GM21381 (cell line): Measurements from ENCODE around the gene DNAJA3.
"Not testable (repeated sequence)": the region's sequence is repeated elsewhere in the genome, so short reads cannot be mapped to it uniquely, and the experiment has no call there.

Source experiments
- ATAC-seq: cut with Tn5 transposase; IDR thresholded peaks from one replicate; pipeline ENCODE4 v1.9.1; 2021; ENCODE audit warnings: mild to moderate bottlenecking, moderate library complexity; ENCODE audit not compliant: unreplicated experiment

Gene DNAJA3

DNA sequence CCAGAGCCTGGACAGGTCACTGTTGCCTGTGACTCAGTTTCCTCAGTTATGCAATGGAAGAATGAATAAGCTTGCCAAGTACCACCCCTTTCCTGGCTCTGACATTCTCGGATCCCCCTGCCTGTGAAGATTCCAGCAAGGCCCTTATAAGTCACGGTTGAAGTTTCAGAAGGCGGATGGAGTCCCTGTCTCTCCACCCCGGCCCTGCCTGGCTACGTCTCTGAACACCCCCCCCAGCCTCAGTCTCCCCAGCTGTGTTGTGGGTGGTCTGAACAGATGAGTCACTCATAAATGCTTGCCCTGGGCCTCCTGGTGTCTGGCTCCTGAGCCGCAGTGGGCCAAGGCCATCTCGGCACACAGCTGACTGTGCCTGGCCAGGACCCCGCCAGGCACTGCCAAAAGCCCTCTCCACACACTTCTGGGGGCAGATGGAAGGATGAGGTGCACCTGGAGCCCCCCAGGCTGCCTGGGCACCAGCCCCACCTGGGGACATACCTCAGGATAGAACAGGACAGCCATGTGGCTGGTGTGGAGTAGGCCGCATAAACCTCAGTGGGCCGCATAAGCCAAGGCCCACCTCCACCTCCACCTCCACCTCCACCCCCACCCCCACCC is 38.6 kb upstream of the DNAJA3 start:
- no peak for ATAC-seq

DNA sequence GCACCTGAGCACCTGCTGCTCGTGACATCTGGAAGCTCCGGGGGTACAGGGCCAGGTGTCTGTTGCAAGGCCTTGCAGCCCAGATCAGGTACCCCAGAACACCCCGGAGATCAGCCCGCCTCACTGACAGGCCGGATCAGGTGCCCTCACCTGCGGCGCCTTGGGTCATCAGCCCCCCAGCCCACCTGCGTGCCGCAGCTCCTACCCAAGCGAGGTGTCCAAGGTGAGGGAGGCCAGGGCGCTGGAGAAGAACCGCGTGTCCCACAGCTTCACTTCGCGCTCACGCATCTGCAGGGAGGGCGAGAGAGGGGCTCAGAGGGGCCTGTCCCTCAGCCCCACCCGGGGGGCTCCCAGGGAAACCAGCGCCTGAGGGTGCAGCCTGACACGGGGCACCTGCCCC is 37.9 kb upstream of the DNAJA3 start:
- no peak for ATAC-seq

DNA sequence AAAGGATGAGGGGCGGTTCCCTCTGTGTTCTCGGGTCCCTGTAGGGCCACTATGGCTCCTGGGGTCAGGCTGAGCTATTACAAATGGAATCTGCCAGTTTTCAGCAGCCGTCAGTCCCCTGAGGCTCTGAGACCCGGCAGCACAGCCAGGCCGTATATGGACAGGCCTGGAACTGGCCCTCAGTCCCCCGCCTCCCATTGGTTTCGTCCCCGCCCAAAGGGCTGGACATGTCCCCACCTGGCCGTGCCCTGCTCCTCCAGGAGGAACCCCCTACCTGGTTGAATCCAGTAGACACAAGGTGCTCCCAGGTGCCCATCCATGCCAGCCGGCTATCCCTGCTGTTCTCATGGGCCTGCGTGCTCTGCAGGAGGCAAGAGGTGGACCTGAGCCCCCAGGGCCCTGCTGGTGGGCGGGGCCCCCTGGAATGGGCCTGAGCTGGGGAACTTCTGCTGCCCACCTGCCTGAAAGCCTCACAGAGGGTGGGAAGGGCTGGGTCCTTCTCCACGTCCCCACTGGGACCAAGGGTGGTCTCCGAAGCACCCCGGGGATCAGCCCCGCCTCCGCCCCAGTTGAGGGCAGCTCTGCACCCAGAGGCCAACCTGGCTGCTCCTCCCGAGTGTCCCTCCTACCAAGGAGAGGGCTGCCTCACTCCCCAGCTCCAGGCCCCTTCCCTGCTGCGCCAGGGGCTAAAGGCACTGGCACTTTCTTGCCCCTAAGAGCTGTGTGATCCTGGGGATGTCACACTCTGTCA is 37.2 kb upstream of the DNAJA3 start:
- no peak for ATAC-seq

DNA sequence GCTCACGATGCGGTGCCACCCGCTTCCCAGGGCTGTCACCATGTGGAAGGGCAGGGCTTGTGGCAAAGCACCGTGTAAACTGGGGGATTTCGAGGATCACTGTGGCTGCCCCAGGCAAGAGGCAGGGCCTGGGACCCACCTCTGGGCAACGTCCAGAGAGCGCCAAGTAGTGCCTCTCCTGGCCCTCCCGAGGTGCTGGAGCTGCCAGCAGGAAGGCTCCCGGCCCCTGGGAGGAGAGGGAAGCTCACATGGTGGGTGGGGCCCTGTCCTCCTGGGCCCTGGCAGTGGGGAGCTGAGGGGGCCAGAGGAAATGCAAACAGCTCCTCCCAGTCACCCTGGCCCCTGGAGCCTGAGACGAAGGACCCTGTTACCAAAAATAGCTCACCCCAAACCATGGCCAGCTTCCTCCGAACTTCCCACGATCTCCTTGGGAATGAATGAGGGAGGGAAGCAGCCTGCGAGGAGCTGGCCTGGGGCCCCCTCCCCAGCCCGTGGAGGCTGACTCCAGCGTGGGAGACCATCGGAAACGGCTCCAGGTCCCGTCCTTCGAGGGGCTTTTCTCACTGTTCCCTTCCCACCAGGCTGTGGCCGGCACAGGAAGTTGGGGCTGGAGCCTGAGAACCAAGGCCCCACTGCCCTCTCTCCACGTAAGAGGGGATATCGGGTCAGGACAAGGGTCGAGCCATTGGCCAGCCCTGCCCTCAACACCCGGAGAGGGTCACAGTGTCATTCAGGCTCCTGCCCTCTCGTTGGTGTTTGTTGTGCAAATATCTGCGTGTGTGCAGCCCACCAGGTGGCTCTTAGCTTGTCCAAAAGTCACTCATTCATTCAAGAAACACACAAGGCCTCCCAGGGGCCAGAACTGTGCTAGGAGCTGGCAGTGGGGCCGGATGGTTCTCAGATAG is 36.4 kb upstream of the DNAJA3 start:
- no peak for ATAC-seq

DNA sequence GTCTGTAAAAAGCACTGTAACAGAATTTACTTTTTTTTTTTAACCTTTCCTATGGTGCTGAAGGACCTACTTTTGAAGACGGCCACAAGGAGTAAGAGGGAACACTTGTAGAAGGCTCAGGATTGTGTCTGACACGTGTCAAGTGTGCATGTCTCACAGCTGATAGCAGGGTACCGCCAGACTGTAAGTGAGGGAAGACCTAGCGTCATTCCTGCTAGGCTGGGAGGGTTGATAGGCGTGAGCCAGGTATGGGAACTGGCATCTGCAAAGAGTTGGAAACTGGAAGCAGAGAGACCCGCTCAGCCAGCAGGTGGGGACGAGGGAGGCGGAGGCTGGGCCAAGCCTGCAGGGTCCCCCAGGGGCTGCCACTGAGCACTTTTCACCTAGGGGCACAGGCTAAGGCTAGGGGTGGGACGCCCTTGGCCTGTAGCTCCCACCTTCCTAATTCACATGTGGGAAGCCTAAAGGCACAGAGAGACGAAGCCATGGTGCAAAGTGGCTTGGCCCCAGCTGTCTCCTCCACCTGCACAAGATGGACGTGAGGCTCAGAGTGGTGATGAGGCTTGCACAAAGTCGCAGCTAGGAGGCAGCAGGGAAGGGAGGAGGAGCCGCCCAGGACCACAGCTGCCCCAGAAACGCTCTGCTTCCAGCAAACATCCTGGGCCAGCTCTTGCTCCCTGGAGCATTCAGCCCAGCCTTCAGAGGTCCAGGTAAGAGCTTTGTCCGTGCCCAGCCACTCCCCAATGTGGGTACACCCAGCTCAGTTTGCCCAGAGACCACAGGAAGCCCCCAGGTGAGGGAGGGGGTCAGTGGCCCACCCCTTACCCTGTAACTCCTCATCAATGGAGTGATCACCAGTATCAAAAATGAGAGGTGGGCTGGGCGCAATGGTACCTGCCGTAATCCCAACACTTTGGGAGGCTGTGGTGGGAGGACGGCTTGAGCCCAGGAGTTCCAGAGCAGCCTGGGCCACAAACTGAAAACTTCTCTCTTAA is 35.1 kb upstream of the DNAJA3 start:
- no peak for ATAC-seq

DNA sequence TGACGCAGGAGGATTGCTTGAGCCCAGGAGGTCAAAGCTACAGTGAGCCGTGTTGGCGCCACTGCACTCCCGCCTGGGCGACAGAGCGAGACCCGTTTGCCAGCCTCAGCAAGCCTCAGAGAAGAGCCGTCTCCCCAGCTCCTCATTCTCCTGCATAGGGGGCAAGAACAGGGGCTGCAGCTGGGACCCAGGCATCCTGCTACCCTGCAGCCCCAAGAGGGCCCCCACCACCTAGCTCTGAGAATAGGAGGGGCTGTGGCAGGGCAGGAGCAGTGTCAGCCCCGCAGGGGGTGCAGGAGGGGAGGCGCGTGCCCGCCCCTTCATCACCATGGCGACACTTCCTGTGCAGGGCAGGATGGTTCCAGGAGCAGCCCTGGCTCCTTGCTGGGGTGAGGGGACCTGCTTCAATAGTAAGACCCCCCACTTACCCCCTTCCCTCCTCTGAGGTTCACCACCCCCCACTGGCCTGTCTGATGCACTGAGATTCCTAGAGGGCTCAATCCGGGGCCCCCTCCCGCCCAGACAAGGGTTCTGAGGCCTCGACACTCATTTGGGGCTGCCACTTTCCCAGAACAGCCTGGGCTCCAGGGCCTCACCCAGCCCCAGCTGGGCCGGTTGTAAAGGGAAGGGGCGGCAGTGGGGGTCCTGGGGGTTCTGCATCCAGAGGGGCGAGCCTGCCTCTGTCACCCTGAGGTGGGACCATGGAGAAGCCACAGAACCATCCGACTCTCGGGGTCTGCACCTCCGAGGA is 33.9 kb upstream of the DNAJA3 start:
- ATAC-seq: no peak

DNA sequence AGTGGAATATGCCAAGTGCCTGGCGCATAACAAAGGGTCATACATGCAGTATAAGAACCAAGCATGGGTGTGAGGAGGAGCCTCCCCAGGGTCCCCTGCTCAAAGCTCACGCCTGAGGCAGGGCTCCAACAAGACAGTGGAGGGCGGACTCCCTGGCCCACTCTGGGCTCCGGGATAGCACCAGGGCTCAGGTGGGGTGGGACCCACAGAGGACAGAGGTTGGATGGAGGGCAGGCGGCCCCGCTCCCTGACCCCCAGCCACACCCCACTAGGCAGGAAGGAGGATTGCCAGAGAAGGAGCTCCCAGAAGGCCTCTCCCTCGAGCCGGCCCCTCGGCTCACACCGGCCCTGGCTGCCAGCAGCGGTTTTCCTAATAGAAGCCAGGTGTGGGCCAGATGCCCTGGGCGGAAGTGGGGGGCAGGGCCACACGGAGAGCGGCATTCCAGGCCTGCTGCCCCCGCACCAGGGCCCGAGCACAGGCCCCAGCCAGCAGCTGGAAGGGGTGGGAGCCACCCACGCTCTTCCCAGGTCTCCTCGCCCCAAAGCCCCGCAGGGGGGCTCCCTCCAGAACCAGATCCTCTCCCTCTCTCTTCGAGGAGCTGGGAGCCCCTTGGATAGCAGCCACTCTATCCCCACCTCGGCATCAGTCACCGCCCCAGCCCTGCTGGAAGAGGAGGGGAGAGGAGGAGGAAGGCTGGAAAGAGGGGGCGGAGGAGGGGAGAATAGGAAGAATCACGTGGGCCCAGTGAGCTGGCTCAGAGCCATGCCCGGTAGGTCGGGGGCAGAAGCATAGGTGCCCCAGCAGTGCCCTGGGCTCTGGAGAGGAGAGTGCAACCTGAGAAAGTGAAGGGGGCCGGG is 33.1 kb upstream of the DNAJA3 start:
- no peak for ATAC-seq

DNA sequence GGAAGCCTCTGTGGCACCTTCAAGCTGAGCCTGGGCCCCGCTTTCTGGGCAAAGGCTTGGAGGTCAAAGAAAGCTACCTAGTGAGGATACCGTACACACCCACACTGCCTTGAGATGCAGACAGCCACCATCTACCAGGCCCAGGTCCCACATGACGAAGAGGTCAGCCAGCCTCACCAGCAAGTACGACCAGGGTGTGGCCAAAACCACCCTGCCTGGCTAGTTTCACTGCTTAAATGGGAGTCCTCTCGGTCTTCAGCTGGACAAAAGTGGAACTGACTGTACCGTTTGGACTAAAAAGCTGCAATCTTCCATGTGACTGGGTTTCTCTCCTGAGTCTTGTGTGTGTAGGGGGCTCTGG is 32.4 kb upstream of the DNAJA3 start:
- no peak for ATAC-seq

DNA sequence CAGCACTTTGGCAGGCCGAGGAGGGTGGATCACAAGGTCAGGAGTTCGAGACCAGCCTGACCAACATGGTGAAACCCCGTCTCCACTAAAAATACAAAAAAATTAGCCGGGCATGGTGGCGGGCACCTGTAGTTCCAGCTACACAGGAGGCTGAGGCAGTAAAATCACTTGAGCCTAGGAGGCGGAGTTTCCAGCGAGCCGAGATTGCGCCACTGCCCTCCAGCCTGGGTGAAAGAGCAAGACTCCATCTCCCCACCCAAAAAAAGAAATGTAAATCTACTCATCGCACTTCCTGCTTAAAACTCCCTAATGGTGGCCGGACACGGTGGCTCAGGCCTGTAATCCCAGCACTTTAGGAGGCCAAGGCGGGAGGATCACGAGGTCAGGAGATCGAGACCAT is 31.8 kb upstream of the DNAJA3 start:
- not testable (repeated sequence) for ATAC-seq

DNA sequence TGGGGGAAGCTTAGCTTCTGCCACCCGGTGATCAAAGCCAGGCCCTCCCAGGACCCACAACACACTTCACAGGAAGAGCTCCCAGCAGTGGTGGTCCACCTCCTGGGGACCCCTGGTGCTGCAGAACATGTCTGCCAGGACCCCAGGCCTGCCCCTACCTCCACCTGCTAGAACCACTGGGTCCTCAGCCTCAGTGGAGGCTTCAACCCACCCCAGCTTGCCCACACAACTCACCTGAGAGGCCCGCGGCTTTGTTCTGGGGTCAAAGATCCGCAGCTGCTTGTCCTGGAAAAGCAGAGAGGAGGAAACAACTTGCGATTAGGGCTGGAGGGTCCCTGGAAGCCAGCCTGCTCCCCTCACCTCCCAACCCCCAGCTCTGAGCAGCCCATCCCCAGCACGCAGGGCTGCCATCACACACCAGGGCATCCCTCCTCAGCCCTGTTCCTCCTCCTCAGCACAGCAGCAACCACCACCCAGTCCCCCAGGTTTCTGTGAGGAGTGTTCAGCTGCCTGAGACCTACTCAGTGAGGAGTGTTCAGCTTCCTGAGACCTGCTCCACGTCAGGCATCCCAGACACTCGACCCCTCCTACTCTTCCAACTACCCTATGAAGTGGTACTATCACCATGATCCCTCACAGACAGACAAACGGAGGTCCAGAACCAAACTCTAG is 30.5 kb upstream of the DNAJA3 start:
- no peak for ATAC-seq

DNA sequence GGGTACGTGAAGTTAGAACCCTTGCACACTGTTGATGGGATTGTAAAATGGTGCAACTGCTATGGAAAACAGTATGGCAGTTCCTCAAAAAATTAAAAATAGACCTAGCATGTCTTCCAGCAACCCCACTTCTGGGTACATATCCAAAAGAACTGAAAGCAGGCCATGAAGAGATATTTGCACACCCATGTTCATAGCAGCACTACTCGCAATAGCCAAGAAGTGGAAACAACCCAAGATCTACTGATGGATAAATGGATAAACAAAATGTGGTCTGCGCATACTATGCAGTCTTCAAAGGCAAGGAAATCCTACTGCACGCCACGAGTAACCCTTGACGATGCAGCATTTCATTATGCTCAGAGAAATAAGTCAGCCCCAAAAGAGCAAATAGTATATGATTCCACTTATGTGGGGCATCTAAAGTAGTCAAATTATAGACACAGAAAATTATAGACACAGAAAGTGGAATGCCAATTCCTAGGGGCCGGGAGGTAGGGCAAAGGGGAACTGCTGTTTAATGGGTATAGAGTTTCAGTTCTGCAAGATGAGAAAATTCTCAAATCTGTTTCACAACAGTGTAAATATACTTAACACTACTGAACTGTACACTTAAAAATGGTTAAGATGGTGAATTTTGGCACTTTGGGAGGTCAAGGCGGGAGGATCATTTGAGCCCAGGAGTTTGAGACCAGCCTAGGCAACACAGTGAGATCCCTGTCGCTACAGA is 26.5 kb upstream of the DNAJA3 start:
- no peak for ATAC-seq

DNA sequence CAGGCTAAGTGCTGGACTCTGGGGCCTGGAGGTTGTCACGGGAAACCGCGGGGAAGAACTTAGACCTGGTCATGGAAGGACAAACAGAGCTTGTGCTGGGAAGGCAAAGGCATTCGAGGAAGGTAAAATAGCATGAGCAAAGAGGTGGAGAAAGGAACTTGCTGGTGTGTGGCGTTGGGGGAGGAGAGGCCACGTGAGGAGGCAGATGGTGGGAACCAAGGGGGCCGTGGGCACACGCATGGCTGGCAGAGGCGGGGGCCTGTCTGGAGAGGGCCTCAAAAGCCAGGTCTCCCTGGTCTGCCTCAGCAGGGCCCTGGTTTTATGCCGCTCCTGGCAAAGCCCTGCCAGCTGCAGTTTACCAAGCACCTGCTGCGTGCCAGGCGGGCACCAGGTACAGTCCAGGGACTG is 24.6 kb upstream of the DNAJA3 start:
- ATAC-seq: no peak

DNA sequence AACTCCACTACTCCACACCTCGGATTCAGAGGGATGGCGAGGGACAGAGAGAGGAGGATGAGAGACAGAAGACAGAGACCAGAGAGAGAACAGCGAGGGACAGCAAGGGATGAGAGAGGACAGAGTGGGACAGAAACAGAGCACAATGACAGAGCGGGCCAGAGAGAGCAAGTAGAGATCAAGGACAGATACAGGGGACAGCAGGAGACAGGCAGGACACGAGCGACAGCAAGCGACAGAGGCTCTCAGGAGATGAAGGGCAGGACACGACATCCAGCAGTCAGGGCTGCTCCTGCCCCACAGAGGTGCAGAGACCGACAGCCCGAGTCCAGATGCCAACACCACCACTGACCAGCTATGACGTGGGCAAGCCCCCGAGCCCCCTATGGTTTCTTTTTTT is 24.2 kb upstream of the DNAJA3 start:
- no peak for ATAC-seq

DNA sequence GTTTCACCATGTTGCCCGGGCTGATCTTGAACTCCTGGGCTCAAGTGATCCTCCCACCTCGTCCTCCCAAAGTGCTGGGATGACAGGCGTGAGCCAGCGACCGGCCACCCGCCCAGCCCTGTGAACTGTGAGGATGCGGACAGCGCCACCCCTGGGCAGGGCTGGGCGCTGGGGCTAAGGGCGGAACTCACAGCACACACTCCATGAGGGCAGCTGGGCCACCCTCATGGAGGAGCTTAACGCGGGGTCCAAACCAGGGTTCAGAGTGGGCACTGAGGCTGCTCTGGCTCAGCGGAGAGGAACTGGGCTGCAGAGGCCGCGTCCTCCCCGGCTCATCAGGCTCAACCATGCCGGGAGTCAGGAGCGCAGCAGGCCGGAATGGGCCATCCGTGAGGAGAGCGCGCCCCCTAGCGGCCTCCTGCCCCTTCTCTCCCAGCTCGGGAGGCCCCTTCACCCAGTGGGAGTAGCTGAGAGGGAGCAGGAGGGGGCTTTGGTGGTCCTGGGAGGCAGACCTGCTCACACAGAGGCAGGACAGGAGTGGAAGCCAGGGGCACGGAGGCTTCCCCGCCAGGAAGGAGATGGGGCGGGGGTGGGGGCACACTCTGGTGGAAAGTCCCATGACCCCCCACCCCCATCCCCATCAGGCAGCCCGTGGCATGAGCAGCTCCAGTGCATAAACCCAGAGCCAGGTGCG is 23.1 kb upstream of the DNAJA3 start:
- ATAC-seq: no peak

DNA sequence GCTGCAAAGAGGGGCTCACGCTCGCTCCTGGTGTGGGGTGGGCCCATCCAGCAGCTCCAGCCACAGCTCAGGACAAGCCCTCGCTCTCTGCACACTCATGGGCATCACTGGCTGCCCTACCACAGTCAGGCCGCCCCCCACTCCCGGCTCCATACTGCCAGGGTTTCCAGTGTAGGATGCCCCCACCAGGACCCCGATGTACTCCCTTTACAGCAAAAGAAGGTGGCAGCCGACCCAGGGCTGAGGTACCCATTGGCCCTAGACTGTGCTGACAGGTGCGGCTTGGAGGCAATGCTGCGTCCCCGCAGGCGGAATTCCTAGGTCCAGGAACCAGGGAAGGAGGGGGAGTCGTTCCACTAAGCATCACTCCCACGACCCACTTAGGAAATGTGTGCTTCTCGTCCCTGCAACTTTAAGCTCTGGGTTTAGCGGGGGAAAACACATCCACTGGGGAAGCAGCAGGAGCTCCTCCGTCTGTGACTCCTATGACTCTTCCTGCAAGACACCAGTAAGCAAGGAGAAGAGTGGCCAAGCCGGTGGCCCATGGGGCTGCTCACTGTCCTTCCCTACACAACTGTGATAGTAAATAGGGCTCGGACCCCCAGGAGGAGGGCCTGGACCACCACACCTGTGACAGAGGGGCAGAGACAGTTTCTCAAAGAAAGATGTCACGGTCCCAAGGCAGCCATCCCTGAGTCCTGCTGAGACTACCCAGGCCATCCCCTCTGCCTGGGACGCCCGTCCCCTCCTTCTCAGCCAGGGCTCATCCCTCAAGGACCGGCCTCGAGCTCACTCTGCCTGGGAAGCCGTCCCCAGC is 22.3 kb upstream of the DNAJA3 start:
- ATAC-seq: no peak

DNA sequence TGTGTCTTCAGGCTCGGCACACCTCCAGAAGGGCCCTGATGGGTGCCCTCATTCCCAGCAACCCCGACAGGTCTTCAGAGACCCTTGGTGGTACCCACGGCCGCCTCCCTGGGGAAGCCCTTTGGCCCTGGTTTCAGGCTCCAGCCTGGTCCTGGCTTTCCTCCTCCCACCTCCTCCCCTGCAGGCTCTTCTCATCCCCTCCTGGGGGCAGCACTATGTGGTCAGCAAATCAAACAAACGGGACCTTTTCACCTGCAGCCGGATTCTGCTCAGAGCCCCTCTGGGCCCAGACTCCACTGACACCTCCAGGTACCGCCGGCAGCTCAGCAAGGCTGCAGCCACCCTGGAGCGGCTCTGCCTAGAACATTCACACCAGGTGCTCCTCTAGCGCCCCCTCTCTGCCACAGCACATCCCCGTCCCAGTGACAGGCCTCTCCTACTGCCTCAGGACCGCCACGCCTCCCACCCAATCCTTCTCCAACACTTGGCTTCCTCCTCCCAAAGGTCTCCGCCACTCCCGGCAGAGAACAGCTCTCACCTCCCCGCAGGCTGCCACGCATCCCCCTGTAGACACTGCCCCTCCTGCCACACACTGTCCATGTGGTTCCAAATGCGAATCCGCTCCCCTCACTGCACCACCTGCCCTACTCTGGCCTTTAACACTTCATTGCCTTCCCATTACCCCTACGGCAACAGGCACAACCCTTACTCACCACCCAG is 21.3 kb upstream of the DNAJA3 start:
- ATAC-seq: no peak
